HG03342 (cell line): Measurements from ENCODE around the gene SOX18.
"Not testable (repeated sequence)": the region's sequence is repeated elsewhere in the genome, so short reads cannot be mapped to it uniquely, and the experiment has no call there.

Experiments
- ATAC-seq: cut with Tn5 transposase; IDR thresholded peaks from one replicate; pipeline ENCODE4 v1.9.1; 2021; ENCODE audit warnings: mild to moderate bottlenecking, moderate library complexity; ENCODE audit not compliant: unreplicated experiment

SOX18 gene

GRCh38 chr20:64049060-64049877 lies at the start of gene SOX18:
Gene SOX18 (minus strand): TSS chr20:64049639. CDS start chr20:64049516, 123 bp downstream.
- ATAC-seq, result no peak

DNA sequence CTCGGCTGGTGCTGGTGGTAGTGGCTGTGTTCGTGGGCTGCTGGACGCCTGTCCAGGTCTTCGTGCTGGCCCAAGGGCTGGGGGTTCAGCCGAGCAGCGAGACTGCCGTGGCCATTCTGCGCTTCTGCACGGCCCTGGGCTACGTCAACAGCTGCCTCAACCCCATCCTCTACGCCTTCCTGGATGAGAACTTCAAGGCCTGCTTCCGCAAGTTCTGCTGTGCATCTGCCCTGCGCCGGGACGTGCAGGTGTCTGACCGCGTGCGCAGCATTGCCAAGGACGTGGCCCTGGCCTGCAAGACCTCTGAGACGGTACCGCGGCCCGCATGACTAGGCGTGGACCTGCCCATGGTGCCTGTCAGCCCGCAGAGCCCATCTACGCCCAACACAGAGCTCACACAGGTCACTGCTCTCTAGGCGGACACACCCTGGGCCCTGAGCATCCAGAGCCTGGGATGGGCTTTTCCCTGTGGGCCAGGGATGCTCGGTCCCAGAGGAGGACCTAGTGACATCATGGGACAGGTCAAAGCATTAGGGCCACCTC lies 49.1 kb upstream of the SOX18 start:
- no peak for ATAC-seq

DNA sequence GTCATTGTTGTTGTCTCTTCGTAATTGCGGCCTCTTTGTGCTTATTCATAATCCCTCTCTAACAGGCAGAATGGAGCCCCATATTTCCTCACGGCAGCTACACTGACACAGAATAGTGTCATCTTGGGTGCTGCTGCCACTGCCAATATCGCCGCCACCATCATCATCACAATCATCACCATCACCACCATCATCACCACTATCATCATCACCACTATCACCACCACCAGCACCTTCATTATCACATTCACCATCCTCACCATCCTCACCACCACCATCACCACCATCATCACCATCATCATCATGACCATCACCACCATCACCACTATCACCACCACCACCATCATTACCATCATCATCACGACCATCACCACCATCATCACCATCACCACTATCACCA lies 47.1 kb upstream of the SOX18 start:
- ATAC-seq, result no peak

DNA sequence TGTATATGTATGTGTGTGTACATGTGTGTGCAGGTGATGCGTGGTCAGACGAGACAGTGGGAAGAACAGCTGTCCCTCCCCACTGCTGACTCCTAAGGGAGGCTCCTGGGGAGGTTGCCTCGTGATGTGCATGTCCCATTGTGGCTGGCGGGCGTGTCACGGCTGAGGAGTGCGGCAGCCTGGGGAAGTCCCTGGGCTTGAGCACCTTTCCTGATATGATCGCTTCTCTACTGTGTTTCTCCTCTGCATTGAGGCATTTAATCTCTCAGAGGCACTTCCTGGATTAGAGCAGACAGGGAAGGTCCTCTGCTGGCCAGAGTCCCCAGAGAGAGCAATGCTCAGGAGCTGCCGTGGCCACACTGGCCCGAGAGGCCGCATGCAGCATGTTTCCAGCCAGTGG lies 46.5 kb upstream of the SOX18 start:
- no peak for ATAC-seq

- no peak for ATAC-seq
Observed at GRCh38 chr20:64095455-64095854, 46.0 kb upstream of the SOX18 start.

- ATAC-seq, result no peak
Observed at GRCh38 chr20:64093013-64093503, 43.6 kb upstream of the SOX18 start.

GRCh38 chr20:64092258-64093012 lies 43.0 kb upstream of the SOX18 start:
- no peak for ATAC-seq

DNA sequence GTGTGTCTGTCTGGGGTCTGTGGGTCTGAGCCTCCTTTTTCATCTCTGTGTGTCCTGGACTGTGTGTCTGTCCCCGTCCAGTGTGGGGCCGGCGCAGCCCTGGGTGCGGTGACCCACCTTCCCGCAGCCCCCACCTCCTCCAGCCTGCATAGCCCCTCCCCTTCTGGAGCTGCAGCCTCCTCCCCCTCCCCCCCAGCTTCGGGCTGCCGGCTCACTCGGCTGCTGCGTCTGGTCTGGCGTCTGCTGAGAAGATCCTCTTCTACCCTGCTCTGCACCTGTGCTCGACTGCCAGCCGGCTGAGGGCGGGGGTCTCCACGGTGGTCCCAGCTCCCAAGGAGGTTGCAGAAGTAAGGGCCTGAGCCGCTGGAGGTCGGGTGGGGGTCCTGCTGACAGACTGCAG lies 42.3 kb upstream of the SOX18 start:
- no peak for ATAC-seq

GRCh38 chr20:64091340-64091739 lies 41.9 kb upstream of the SOX18 start:
- ATAC-seq, result no peak

GRCh38 chr20:64090165-64090564 lies 40.7 kb upstream of the SOX18 start:
- ATAC-seq, result no peak

DNA sequence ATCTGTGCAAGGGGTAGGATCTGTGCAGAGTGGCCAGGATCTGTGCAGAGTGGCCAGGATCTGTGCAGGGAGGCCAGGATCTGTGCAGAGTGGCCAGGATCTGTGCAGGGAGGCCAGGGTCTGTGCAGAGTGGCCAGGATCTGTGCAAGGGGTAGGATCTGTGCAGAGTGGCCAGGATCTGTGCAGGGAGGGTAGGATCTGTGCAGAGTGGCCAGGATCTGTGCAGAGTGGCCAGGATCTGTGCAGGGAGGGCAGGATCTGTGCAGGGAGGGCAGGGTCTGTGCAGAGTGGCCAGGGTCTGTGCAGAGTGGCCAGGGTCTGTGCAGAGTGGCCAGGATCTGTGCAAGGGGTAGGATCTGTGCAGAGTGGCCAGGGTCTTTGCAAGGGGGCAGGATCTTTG lies 39.1 kb upstream of the SOX18 start:
- ATAC-seq, result not testable (repeated sequence)

GRCh38 chr20:64087226-64087825 lies 37.9 kb upstream of the SOX18 start:
- not testable (repeated sequence) for ATAC-seq

- ATAC-seq, result no peak
Observed at GRCh38 chr20:64086801-64087200, 37.4 kb upstream of the SOX18 start.

DNA sequence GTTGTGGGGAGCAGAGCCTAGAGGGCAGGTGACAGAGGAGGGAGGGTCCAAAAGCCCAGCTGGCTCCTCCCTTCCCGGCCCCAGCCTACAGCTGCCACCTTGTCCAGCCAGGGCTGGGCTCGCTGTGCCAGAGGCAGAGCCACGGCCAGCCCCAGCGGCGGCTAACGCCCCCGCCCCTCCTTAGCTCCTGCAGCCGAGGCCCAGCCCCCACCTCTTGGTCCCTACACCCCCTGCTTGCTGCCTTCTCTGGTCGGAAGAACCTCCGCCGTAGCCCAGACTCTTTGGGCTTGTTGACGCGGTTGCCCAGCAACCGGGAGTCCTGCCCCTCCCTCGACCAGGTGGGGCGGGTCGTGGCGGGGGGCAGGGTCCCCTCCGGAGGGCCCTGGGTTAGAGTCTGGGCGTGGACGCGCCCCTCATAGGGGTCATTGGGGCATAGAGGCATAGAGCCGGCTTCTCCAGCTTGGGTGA lies 35.3 kb upstream of the SOX18 start:
- ATAC-seq, result no peak

GRCh38 chr20:64083804-64084684 lies 34.6 kb upstream of the SOX18 start, which contains the start of gene LKAAEAR1:
Gene LKAAEAR1 (minus strand): TSS chr20:64084398. CDS start chr20:64084219, 179 bp downstream.
- ATAC-seq, result no peak

GRCh38 chr20:64083378-64083803 lies 34.0 kb upstream of the SOX18 start:
- no peak for ATAC-seq

- no peak for ATAC-seq
Observed at GRCh38 chr20:64082820-64083377, 33.5 kb upstream of the SOX18 start.

GRCh38 chr20:64082126-64082731 lies 32.8 kb upstream of the SOX18 start:
- ATAC-seq, result no peak

- ATAC-seq, result no peak
Observed at GRCh38 chr20:64081624-64081964, 32.2 kb upstream of the SOX18 start.
